GM18861 (cell line): Measurements from ENCODE around the gene BCR.
"Not testable (repeated sequence)": the region's sequence is repeated elsewhere in the genome, so short reads cannot be mapped to it uniquely, and the experiment has no call there.

ENCODE experiments used
- ATAC-seq: cut with Tn5 transposase; IDR thresholded peaks from one replicate; pipeline ENCODE4 v1.9.1; 2021; ENCODE audit not compliant: unreplicated experiment

BCR gene

GRCh38 chr22:23361676-23362075, 181.4 kb downstream of the BCR start:
- ATAC-seq: no peak

GRCh38 chr22:23363683-23364082, 183.4 kb downstream of the BCR start:
- ATAC-seq: no peak

DNA sequence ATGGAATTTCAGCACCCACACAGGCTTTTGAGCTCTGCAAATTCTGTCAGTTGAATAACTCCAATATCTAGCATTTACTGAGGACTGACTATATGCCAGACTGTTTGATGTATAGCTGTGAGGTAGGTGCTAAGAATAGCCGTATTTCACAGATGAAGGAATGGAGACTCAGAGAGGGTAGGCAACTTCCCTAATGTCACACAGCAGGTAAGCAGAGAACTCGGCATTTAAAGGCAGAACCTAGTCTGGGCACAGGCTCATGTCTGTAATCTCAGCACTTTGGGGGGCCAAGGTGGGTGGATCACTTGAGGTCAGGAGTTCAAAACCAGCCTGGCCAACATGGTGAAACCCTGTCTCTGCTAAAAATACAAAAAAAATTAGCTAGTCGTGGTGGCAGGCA, 184.1 kb downstream of the BCR start:
- ATAC-seq: no peak

DNA sequence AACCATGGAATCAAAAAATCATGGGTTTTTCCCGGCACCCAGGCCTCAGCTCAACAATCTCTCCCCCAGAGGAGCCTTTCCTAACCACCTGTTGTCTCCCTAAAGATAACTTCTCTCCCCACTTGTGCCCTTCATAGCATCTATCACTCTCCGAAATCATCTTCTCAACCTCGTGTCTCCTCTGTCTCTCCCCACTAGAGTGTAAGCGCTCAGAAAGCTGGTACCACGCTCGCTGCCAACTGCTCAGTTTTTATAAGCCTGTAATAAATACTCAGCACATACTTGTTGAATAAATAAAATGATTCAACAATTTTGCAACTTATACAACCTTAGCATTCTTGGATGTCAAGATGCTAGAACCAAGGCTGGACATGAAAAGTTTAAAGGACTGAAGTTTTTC, 185.2 kb downstream of the BCR start:
- ATAC-seq: no peak

- ATAC-seq: no peak
Observed at GRCh38 chr22:23365961-23366360, 185.7 kb downstream of the BCR start.

DNA sequence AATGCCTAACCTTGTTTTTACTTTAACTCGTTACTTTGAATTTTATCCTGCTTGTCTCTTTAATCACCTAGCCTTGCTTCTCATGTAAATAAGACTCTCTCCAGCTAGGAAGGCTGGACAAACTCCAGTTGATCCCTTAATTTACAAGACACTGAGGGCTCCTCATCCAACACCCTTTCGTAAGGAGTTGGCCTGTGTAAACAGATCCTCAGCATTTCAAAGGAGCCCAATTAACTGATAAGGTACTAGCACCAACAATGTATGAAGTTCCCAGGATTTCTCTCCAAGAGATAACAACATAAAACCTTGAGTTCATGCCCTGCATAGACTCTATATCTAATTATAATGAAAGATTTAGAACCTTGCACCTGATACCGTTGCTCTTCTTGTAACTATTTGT, 186.9 kb downstream of the BCR start:
- ATAC-seq: not testable (repeated sequence)
